Loucy (cell line): ENCODE results near the gene OTOP3.
"Not testable (repeated sequence)": the region's sequence is repeated elsewhere in the genome, so short reads cannot be mapped to it uniquely, and the experiment has no call there.

Source experiments
- H2AFZ ChIP-seq: fragments of 200-600 bp; sonication (generic); 2 replicates; pipeline ENCODE4 v1.6.0; 2016; ENCODE audit warnings: antibody characterized with exemption, mild to moderate bottlenecking, low read length, moderate library complexity
- H3F3A ChIP-seq: fragments of 200-600 bp; 2 replicates; pipeline ENCODE4 v1.6.0; 2016; ENCODE audit warnings: antibody characterized with exemption, low read depth, mild to moderate bottlenecking
- H3K27me3 ChIP-seq: fragments of 200-600 bp; sonication (generic); 2 replicates; pipeline ENCODE4 v1.6.1; 2014; ENCODE audit warnings: low read length, mild to moderate bottlenecking; ENCODE audit not compliant: insufficient read depth, poor library complexity, severe bottlenecking
- H3K36me3 ChIP-seq: fragments of 200-600 bp; sonication (generic); 2 replicates; pipeline ENCODE4 v1.6.1; 2016; ENCODE audit warnings: low read length; ENCODE audit not compliant: insufficient read depth
- H3K4me1 ChIP-seq: fragments of 200-600 bp; sonication (generic); 2 replicates; pipeline ENCODE4 v1.5.1; 2014; ENCODE audit warnings: low read length, mild to moderate bottlenecking; ENCODE audit not compliant: insufficient read depth, poor library complexity, severe bottlenecking
- H3K4me2 ChIP-seq: fragments of 200-600 bp; sonication (generic); 2 replicates; pipeline ENCODE4 v1.6.0; 2014; ENCODE audit warnings: antibody characterized with exemption, low read length, low read depth, mild to moderate bottlenecking; ENCODE audit not compliant: poor library complexity, severe bottlenecking
- H3K4me3 ChIP-seq: fragments of 200-600 bp; sonication (generic); 2 replicates; pipeline ENCODE4 v1.5.1; 2014; ENCODE audit warnings: low read length, mild to moderate bottlenecking, mixed read lengths; ENCODE audit not compliant: poor library complexity, severe bottlenecking
- H3K79me2 ChIP-seq: fragments of 200-600 bp; sonication (generic); 2 replicates; pipeline ENCODE4 v1.6.1; 2014; ENCODE audit warnings: low read length; ENCODE audit not compliant: insufficient read depth
- H3K9ac ChIP-seq: fragments of 200-600 bp; sonication (generic); 2 replicates; pipeline ENCODE4 v1.6.0; 2014; ENCODE audit warnings: mild to moderate bottlenecking, low read depth, low read length, moderate library complexity; ENCODE audit not compliant: poor library complexity, severe bottlenecking
- H3K9me2 ChIP-seq: fragments of 200-600 bp; sonication (generic); replicated peaks from 2 replicates; pipeline ENCODE4 v1.6.1; 2016; ENCODE audit warnings: low read depth, low read length, mixed read lengths
- H3K9me3 ChIP-seq: fragments of 200-600 bp; sonication (generic); 2 replicates; pipeline ENCODE4 v1.6.1; 2014; ENCODE audit warnings: mild to moderate bottlenecking, antibody characterized with exemption, low read length, low read depth; ENCODE audit not compliant: insufficient read depth
- H4K20me1 ChIP-seq: fragments of 200-600 bp; sonication (generic); 2 replicates; pipeline ENCODE4 v1.6.0; 2014; ENCODE audit warnings: antibody characterized with exemption, low read length, mild to moderate bottlenecking; ENCODE audit not compliant: insufficient read depth, poor library complexity, severe bottlenecking
- EZH2phosphoT487 ChIP-seq: fragments of 200-600 bp; IDR thresholded peaks from 2 replicates; pipeline ENCODE4 v1.6.1; 2018; ENCODE audit warnings: antibody characterized with exemption, mild to moderate bottlenecking, moderate library complexity, borderline replicate concordance
- TF ChIP-seq, protein P1 (sequence below): fragments of 200-600 bp; sonication (generic); conservative IDR thresholded peaks from 2 replicates; pipeline ENCODE4 v1.5.1; 2014; ENCODE audit warnings: mild to moderate bottlenecking, antibody characterized with exemption, low read length

The OTOP3 gene

GRCh38 chr17:74968361-74968780 is 32.7 kb downstream of the OTOP3 start:
- H3K9me3 ChIP-seq = no peaks in the 10 kb centered on the region
- H3K36me3 ChIP-seq = no peaks in the 10 kb centered on the region
- H3K27me3 ChIP-seq = peaks cover 17% of the 10 kb centered on the region
- no peaks in the 10 kb centered on the region for H3F3A ChIP-seq
- H3K4me3 ChIP-seq = no peak overlapping the region
- H4K20me1 ChIP-seq = no peaks in the 10 kb centered on the region
- H2AFZ ChIP-seq = no peak overlapping the region
- H3K4me2 ChIP-seq = no peak overlapping the region
- TF ChIP-seq, protein P1, sequence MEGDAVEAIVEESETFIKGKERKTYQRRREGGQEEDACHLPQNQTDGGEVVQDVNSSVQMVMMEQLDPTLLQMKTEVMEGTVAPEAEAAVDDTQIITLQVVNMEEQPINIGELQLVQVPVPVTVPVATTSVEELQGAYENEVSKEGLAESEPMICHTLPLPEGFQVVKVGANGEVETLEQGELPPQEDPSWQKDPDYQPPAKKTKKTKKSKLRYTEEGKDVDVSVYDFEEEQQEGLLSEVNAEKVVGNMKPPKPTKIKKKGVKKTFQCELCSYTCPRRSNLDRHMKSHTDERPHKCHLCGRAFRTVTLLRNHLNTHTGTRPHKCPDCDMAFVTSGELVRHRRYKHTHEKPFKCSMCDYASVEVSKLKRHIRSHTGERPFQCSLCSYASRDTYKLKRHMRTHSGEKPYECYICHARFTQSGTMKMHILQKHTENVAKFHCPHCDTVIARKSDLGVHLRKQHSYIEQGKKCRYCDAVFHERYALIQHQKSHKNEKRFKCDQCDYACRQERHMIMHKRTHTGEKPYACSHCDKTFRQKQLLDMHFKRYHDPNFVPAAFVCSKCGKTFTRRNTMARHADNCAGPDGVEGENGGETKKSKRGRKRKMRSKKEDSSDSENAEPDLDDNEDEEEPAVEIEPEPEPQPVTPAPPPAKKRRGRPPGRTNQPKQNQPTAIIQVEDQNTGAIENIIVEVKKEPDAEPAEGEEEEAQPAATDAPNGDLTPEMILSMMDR = no peak
- TF ChIP-seq EZH2phosphoT487 = no peak
- no peak overlapping the region for H3K9ac ChIP-seq
- no peaks in the 10 kb centered on the region for H3K79me2 ChIP-seq
- no peaks in the 10 kb centered on the region for H3K9me2 ChIP-seq
- no peaks in the 10 kb centered on the region for H3K4me1 ChIP-seq

- H3K4me1 ChIP-seq, H4K20me1 ChIP-seq, H2AFZ ChIP-seq, H3K9me3 ChIP-seq, H3K4me3 ChIP-seq, H3K9ac ChIP-seq, H3F3A ChIP-seq, H3K79me2 ChIP-seq, H3K9me2 ChIP-seq, H3K4me2 ChIP-seq, H3K36me3 ChIP-seq: not testable (repeated sequence)
- H3K27me3 ChIP-seq = peaks cover 17% of the 10 kb centered on the region
Observed at GRCh38 chr17:74969501-74969900, 33.8 kb downstream of the OTOP3 start.

DNA sequence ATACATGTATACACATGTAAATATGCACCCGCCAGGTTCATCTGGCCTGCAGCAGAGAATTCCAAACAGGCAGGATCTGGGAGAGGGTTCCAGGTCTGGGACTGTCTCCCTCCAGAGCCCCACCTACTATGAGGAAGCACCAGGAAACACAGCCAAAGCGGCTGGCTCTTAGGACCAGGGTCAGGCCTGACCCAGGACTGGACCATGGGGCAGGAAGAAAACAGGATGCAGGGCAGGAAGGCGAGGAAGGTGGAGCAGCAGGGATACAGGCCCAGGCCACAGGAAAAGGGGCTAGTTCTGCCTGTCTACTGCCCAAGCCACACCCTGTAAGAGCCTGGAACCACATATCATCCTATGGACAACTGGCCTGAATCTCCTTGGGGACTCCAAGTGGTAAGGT is 34.7 kb downstream of the OTOP3 start:
- Histone ChIP-seq H3K9ac (no peak overlapping the region), H3K36me3 (no peaks in the 10 kb centered on the region), H3K9me2 (no peaks in the 10 kb centered on the region), H3F3A (no peaks in the 10 kb centered on the region), H3K4me3 (no peak overlapping the region), H3K4me2 (no peak overlapping the region), H3K9me3 (no peaks in the 10 kb centered on the region), H3K27me3 (peaks cover 17% of the 10 kb centered on the region), H2AFZ (no peak overlapping the region), H3K4me1 (no peaks in the 10 kb centered on the region), H3K79me2 (no peaks in the 10 kb centered on the region), H4K20me1 (no peaks in the 10 kb centered on the region)
- no peak for TF ChIP-seq EZH2phosphoT487
- TF ChIP-seq, protein P1 = no peak

DNA sequence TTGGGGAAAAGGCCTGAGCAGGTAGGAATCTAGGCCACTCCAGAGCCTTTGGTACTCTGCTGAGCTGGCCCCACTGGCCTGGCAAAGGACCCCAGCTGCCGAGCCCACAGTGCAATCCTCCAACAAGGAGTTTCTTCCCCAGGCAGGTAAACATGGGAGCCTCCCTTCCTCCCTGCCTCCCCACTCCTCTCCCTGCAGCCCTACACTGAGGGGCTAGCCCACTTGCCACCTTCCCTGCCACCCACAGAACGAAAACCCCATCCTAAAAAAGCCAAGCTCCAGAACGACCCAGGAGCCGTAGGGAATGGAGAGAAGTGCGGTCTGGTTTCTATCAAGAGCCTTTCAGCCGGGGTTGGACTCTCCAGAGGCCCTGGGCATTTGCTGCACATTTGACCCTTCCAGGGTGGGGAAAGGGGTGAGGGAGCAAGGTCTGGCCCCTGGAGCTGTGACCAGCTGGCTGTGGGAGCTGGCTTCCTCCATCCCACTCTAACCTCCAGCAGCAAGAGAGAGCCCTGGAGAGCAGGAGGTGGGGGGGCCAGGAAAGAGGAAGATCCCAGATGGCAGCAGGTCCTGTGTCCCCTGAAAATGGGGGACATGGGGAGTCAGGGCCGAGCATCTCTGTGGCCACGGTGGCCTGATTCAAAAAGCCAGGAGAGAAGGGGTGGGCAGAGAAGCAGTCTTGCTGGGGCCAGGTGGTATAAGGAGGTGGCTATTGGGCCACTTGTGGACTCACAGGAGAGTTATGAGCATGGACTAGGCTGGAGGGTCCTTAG is 35.6 kb downstream of the OTOP3 start:
- Histone ChIP-seq H3K9ac (no peak overlapping the region), H3K27me3 (peaks cover 17% of the 10 kb centered on the region), H3K4me1 (no peaks in the 10 kb centered on the region), H2AFZ (no peak overlapping the region), H3K9me3 (no peaks in the 10 kb centered on the region), H3K4me2 (no peak overlapping the region), H3K36me3 (no peaks in the 10 kb centered on the region), H4K20me1 (no peaks in the 10 kb centered on the region), H3K9me2 (no peaks in the 10 kb centered on the region), H3K79me2 (no peaks in the 10 kb centered on the region), H3K4me3 (no peak overlapping the region), H3F3A (no peaks in the 10 kb centered on the region)
- TF ChIP-seq EZH2phosphoT487 = no peak
- TF ChIP-seq, protein P1 = no peak
